GM03348 (cell line): ENCODE measurements around the gene PLD3.
"Not testable (repeated sequence)": the region's sequence is repeated elsewhere in the genome, so short reads cannot be mapped to it uniquely, and the experiment has no call there.

Experiments used
- DNase-seq: peaks from one replicate; pipeline ENCODE4 v3.0.0; 2012; ENCODE audit warnings: low spot score

The PLD3 gene

DNA sequence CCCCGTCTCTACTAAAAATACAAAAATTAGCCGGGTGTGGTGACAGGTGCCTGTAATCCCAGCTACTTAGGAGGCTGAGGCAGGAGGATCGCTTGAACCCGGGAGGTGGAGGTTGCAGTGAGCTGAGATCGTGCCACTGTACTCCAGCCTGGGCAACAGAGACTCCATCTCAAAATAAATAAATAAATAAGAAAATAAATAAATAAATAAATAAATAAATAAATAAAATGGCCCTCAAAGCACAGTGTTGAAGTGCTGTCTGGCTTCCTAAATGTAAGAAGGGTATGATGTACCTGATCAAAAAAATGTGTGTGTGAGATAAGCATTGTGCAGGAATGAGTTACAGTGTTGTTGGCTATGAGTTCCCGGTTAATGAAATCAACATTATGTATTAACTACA, 15.4 kb upstream of the PLD3 start:
- not testable (repeated sequence) for DNase-seq

DNA sequence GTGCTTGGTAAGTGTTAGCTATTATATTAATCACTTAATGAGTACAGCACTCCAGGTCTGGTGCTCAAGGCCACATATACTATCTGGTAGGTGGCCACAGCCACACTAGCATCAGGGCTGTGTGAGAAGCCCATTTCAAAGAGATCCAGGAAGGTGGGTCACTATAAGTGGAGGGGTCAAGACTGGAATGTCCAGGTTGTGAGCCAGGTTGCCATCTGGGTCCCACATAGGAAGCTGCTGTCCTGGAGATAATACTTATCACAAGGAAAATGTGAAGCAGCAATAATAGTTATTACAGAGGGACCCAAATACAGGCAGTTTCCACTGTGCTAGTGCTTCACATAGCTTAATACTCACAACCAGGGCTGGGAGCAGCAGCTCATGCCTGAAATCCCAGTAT, 13.4 kb upstream of the PLD3 start:
- no peak for DNase-seq

DNA sequence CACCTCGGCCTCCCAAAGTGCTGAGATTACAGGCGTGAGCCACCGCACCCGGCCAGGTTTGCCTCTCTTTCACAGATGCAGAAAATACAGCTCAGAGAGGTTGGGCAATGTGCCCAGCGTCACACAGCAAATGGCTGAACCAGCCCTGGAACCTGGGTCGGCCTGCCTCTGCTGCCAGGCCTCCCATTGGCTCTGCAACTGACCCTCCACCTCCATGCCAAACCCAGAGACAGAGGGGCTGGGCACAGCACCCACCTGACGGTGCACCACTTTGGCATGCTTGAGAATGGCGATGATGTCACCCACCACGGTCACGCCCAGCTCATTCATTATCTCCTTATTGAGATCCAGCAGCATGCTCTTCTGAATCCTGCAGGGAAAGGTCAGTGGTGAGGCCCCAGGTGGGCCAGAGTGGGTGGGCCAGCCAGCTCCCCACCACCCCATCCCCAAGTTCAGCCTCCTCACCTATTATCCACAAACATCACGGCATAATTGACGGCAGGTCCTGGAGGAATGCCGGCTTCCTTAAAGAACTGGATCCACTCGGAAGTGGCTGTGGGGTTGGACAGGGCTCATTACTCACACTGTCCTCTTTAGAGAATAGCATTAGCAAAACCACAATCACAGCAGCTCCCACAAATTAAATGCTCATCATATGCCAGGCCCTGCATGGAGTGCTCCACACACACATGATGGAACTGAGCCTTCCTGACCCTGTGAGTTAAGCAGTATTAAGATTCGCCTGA, 12.5 kb upstream of the PLD3 start:
- DNase-seq = no peak

DNA sequence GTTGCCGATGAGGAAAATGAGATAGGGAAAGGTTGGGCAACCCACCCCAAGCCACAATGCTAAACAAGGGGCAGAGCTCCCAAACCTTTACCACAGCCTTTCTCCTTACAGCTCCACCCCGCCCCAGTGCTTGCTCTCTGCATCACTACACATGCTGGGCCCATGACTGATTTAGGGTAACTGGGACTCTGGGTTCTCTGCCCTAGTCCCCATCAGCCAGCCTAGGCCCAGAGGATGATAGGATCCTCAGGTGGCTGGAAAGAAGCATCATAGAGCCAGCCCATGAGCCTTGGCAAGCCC, 11.9 kb upstream of the PLD3 start:
- no peak for DNase-seq

DNA sequence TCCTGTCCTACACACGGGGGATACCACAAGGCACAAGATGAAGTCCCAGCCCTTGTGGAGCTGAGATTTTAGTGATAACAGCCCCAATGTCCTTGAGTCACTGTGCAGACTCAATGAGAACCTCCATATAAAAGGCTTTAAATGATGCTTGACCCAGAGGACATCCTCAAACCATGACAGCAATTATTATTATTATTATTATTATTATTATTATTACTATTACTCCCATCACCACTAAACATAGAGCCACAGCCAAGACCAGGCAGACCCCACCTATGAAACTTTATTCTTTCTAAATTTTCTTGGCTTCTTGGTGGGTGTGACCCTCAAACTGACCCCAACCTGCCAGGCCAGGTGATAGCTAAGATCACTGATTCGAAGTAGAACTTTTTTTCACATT, 11.4 kb upstream of the PLD3 start:
- no peak for DNase-seq

DNA sequence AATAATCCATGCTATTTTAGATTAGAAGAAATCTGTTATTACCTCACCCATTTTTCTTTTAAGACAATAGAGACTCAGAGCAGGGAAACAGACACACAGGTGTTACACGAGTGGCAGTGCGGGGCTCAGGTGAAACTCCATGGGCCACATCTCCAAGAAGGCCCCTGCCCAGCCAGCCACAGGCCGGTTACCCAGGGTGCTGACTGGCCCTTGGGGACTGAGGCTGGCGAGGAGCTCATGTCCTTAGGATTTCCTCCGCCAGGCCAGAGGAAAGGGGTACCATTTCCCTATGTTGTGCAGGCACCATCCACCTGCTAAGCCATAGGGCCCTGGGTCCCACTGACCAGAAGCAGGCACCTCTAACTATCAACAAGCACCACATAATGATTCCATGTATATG, 10.9 kb upstream of the PLD3 start:
- DNase-seq = no peak

DNA sequence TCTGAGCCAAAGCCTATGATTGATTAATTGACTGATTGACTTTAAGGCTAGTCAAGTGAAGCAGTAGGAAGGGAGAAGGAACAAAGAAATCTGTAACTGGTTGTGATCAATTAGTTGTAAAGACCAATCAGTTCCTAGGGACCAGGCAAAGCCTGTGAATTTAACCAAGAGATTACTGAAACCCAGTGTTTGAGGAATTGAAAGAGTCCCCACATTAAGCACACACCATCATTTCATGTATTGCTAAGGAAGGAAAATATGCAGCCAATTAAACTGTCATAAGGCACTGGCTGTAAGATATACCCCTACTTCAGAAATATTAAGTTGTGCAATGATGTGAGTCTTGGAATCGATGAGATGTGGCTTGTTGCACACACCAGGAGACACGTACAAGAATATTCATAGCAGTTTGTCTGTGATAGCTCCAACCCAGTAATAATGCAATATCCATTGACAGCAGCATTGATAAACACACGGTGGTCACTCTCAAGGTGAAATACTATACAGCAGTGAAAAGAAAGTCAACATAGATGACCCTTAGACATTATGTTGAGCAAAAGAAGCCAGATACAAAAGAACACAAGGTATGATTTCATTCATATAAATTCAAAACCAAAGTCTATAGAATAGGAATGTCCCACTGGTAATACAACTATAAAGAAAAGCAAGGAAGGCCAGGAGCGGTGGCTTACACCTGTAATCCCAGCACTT, 9.3 kb upstream of the PLD3 start:
- no peak for DNase-seq

DNA sequence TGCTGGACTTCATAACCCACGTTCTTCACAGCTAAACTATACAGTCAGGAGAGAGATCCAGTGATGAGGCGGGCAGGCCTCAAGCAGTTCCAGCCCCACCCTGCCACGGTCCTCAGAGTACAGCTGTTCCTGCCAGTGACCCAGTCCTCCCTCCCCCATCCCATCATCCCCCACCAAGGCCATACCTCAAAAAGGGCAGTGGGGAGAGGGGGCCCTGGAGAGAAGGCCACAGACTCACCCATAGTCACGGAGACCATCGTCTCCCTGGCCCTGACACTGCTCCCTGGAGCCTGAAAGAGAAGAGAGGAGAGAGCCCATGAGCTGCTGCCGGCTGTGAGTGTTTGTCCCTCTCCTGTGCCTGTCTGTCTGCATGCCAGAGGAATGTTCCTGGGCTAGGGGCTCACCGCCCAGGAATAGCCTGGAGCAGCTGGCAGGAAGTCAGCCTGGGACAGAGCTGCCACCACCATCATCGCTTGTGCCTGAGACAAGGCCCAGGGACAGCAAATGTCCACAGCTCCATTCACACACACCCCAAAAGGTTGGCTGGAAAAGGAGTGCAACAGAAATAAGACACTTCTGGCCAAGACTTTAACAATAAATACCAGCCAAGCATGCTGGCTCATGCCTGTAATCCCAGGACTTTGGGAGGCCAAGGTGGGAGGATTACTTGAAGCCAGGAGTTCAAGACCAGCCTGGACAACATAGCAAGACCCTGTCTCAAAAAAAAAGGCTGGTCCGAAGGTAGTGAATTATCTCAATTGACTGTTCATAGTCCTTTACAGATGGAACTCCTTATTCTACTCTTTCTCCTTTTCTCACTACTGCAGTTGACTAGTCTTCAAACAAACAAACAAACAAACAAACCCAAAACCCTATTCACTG, 6.7 kb upstream of the PLD3 start:
- DNase-seq = peak; percentile 42

DNA sequence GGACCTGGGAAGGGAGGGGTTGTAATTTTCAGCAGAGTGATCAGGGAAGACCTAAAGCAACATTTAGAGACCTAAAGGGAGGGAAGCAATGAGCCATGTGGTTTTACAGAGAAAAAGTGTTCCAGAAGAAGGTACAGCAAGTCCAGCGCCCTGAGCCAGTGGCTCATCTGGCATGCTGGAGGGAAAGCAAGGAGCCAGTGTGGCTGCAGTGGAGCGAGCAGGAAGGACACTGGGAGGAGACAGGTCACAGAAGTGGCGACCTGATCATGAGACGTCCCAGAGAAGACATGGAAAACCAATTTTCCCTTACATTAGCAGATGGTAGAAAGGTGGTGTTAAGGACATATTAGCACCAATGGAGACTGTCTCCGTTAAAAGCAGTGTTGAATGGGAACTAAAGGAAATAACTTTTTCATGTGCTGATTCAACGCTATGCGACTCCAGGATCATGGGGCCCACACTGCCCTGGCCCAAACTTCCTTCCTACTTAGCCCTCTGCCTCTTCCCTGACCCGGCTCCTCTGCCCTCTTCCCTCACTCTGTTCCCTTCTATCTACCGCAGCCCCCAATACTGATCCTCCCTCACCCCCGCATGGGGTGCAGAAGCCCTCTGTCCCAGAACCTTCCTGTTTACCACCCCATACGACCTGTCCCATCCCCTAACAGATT, 5.7 kb upstream of the PLD3 start:
- DNase-seq = no peak

DNA sequence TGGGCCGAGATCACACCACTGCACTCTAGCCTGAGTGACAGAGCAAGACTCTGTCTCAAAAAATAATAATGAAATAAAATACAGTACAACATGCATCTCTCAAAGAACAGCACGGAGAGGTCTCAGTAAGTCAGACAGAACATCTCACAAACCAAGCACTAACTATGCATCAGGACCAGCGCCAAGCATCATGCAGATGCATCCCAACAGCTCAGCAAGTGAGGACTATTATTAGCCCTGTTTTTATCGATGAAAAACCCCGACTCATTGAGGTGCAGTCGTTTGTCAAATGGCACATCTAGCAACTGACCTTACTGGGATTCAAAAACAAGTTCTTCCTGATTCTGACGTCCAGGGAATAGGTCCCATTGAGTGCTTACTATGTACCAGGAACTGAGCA, 4.1 kb upstream of the PLD3 start:
- no peak for DNase-seq

DNA sequence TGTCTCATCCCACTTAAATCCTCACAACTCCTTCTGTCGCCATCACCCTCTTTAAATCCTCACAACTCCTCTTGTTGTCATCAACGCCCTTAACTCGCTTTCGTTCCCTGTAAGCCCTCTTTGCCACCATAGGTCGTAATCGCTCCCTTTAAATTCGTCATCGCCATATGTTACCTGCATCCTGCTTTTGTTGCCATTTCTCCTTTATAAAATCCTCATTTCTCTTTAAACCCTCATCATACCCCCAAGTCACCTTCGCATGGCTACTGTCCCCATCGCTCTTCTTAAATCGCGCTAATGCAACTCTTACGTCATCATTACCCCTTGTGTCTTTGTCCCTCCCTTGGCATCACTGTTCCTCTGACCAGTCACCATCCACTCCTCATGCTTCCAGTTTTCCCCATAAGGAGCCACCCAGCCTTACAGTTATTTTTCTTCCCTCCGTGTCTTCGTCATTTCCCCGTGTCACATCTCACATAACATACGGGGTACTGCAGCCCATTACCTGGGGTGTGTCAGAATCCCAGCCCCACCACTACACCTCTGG, 539 bp downstream of the PLD3 start:
- DNase-seq = peak; percentile 75

DNA sequence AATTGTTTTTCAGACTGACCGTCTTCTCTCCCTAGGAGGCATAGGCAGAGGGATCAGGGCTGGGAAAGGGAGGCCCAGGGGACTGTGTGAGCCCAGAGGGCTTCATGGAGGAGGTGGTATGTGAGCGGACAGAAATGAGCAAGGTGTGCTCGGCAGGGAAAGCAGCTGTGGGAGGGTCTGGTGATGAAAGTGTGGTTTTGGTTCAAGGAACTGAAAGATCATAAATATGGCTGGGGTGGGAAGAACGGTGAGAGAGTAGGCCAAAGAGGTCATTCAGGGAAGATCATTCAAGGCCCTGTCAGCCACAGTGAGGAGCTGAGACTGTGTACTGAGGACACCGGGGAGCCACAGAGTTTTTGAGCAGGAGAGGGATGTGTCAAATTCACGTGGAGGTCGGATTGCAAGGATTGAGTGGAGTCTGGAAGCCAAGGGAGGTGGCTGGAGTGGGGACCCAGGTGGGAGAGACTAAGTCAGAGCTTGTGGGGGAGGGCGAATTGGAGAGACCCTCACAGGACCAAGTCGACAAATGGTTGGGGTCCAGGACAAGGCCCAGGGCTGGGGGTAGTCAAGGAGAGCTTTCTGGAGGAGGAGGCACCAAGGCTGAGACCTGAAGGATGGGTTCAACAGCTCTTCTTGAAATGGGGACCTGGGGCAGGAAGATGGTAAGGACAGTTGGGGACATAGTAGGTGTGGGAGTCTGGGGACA, 7.6 kb downstream of the PLD3 start:
- DNase-seq = no peak

DNA sequence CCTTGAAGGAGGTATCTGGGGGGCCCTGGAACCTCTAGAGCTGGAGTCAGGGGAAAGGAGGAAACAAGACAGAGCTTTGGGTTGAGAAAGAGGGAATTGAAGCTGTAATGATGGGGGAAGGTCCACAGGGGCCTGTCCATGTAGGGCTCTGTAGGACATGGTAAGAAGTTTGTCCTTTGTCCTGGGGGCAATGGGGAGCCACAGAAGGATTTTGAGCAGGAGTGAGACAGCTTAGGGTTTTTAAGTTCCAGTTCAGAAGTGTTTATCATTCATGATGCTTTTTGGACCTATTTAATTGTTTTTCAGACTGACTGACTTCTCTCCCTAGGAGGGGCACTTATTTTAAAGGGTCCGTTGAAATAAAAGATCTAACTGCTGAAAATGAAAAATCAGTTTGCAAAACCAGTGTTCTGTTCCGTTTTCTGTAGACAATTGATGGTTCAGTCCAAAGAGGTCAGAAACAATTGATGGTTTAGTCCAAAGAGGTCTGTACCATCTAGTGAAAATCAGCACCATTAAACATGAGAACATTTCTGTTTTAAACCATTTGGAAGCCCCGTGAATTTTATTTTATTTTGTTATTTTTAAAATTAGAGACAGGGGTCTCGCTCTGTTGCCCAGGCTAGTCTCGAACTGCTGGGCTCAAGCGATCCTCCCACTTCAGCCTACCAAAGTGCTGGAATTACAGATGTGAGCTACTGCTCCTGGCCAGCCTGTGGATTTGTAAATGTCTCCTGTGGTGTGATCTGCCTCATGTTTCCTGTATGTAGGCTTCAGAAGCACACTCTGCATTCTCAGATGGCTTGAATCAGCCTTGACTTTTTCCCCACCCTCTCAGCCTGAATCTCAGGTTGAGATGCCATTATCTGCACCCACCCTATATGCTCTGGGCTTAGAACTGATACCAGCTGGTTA, 8.4 kb downstream of the PLD3 start:
- no peak for DNase-seq

DNA sequence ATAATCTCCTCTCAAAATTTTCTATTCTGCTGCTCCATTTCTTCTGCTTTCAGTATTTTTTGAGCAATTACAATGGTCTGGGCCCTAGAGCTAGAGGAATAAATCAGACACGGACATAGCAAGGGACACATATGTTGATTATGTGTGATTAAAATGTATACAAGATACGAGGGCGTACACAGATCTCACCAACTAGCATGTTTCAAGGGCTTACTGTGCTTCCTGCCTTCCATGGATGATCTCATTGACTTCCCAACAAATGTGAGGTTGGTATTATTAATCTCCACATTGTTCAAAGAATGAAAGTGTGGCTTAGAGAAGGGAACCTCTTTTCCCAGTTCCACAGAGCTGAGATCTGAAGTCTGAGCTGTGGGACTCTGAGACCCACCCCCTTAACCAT, 9.1 kb downstream of the PLD3 start:
- no peak for DNase-seq

DNA sequence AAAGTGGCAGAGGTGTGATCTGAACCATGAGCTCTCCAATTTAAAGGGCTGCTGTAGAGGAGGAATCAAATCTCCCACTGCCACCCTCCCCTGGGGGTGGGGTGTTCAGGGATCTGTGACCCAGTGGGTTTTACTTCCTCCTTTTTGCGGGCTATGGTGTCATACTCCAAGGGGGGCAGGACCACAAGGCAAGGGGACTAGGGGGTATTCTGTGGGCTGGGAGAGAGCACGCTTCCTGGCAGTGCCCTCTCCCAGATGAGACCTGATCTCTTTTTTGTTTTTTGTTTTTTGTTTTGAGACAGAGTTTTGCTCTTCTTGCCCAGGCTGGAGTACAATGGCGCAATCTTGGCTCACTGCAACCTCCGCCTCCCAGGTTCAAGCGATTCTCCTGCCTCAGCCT, 10.3 kb downstream of the PLD3 start:
- no peak for DNase-seq

DNA sequence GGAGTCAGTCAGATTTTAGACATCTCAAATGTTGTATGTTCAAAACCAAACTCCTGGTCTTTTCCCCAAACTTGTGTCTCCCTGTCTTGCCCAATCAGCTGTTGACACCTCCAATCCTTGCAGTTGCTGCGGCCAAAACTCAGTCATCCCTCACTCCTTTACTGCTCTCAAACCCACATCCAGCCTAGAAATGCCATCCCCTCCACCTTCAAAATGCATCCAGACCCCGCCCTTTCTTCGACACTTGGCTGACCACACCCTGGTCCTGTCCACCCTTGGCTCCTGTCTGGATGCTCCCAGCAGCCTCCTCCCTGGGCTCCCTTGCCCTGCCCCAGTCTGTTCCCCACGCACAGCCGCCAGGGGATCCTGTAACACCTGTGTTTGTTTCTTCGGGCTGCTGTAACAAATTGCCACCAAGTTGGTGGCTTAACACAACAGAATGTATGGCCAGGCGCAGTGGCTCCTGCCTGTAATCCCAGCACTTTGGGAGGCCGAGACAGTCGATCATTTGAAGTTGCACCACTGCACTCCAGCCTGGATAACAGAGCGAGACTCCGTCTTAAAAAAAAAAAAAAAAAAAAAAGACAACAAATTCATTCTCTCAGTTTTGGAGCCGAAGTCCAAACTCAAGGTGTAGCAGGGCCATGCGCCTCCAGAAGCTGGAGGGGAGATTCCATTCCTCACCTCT, 11.7 kb downstream of the PLD3 start:
- DNase-seq = no peak

DNA sequence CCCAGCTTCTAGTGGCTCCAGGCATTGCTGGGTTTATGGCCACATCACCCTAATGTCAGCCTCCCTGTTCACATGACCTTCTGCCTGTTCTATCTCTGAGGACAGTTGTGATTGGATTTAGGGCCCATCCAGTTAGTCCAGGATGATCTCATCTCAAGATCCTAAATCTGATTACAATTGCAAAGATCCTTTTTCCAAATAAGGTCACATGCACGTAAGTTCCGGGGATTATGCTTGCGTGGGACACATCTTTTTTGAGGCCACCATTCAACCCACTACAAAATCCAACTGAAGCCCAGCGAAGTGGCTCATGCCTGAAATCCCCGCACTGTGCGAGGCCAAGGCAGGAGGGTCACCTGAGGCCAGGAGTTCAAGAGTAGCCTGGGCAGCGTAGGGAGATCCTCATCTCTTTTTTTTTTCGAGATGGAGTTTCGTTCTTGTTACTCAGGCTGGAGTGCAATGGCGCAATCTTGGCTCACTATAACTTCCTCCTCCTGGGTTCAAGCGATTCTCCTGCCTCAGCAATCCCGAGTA, 12.3 kb downstream of the PLD3 start:
- DNase-seq = no peak

DNA sequence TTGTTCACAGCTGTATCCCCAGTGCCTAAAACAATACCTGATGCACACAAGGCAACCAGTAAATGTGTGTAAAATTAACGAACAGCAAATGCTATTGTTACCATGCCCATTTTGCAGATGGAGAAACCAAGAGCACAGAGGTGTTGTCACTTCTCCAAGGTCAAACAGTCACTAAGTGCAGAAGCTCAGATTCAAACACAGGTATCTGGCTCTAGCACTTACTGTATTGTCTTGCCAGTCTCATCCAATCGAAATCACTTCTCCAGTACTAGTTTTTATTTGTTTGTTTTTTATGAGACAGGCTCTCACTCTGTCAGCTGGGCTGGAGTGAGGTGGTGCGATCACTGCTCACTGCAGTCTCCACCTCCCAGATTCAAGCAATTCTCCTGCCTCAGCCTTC, 13.7 kb downstream of the PLD3 start:
- no peak for DNase-seq

DNA sequence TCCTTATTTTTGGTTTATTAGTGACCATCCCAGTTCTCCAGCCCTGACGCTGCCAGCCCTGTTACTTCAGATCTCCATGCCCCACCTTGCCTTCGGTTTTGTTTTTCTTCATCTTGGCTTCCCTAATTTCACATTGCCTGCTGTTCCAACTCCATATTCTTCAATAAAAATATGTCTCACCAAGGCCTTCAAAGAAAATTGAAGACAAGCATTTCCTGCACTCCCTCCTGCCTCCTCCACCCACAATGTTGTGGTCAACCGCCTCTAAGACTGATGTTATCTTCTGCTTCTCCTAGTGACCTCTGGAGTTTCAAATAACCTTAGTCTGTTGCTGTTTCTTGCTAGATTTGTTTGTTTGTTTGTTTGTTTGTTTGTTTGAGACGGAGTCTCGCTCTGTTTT, 14.6 kb downstream of the PLD3 start:
- no peak for DNase-seq

DNA sequence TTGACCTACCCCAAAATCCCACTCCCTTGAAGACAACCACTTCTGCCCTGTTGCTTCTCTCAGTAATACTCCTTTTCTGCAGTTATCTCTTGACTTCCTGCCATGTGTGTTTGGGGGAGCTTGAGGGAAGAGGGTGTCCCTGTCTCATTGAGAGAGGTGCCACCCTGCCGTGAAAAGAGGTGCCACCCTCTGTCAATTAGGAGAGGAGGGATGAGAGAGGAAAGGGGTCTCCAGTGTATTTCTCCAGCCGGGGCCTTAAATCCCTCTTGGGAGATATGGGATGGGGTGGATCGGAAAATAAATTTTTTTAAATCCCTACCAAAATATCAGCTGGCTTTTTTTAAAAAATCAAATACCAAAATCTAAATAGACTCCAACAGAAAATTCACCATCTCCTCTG, 16.5 kb downstream of the PLD3 start:
- no peak for DNase-seq
